ENCODE results near the gene NFKBIE.

NFKBIE gene

DNA sequence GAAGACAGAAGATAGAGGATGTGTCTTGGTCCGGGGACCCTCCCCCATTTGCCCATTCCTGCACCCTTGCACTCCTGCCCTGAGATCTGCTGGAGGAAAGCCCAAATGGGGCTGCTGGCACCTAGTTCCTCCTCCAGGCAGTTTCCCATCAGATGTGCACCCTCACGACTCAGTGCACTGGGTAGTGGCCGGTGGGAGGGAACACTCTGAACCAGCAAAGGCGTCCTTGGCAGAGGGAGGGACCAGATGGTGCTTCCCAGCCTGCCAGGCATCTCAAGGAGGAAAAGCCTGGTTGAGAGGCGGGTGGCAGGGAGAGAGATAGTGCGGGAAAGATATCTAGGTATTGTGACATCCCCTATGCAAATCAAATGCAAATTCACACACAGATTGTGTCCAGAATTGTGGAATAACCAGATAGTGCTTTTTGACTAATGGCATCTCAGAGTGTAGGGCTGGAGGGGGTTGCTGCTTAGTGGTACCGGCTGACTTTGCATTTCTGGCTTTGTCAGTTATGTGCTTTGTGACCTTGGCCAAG lies 24.4 kb upstream of the NFKBIE start:
- TF ChIP-seq, protein P1, sequence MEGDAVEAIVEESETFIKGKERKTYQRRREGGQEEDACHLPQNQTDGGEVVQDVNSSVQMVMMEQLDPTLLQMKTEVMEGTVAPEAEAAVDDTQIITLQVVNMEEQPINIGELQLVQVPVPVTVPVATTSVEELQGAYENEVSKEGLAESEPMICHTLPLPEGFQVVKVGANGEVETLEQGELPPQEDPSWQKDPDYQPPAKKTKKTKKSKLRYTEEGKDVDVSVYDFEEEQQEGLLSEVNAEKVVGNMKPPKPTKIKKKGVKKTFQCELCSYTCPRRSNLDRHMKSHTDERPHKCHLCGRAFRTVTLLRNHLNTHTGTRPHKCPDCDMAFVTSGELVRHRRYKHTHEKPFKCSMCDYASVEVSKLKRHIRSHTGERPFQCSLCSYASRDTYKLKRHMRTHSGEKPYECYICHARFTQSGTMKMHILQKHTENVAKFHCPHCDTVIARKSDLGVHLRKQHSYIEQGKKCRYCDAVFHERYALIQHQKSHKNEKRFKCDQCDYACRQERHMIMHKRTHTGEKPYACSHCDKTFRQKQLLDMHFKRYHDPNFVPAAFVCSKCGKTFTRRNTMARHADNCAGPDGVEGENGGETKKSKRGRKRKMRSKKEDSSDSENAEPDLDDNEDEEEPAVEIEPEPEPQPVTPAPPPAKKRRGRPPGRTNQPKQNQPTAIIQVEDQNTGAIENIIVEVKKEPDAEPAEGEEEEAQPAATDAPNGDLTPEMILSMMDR (conservative IDR thresholded peaks at IDR 0.05; ENCODE audit: low read depth) = no peak
- POLR2A ChIA-PET (ENCODE audit: low non-redundant PET) = no interaction called here
- CTCF ChIA-PET = interaction anchor here (0.6 to 0.7 kb wide), 3 partner anchors 9 to 77 kb away, joined by 3 to 4 read pairs (median 3); no protein-coding TSS in a partner anchor
- DNase-seq (ENCODE audit: low spot score) = no peak
- H3K27ac ChIP-seq = no peak overlapping the region

DNA sequence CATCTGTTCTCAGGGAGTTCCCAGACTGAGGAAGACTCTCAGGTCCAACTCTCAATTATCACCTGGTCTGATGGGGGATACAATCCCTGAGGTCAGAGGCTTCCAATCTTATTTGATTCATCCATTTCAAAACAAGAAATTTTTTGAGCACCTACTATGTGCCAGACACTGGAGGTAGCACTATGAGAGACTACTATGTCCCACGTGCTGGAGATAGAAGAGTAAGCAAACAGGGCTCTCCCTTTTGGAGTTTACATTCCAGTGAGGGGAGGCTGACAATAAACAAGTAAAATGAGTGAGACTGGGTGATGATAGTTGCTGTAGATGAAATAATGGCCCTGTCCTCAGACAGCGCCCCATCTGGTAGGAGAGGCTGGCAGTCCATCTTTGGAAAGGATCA lies 21.4 kb upstream of the NFKBIE start:
- POLR2A ChIA-PET (ENCODE audit: low non-redundant PET) = no interaction called here
- DNase-seq (ENCODE audit: low spot score) = no peak
- TF ChIP-seq, protein P1 (conservative IDR thresholded peaks at IDR 0.05; ENCODE audit: low read depth) = no peak
- H3K27ac ChIP-seq = no peak overlapping the region
- CTCF ChIA-PET = no interaction called here

DNA sequence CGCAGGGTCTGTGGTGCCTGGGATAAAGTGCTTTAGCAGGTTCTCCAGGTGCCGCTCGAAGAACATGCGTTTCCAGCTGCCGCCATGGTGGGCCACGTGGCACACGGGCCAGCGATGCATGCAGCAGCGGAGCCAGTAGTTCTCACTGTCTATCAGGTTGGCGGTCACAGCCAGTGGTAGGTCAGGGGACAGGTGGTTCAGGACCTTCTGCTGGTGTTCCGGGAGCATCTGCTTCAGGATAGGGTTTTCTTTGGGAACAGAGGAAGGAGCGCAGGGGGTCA lies 20.9 kb upstream of the NFKBIE start:
- ChIA-PET POLR2A (ENCODE audit: low non-redundant PET) (no interaction called here), CTCF (no interaction called here)
- H3K27ac ChIP-seq = no peak overlapping the region
- DNase-seq (ENCODE audit: low spot score) = no peak
- TF ChIP-seq, protein P1 (conservative IDR thresholded peaks at IDR 0.05; ENCODE audit: low read depth) = no peak

DNA sequence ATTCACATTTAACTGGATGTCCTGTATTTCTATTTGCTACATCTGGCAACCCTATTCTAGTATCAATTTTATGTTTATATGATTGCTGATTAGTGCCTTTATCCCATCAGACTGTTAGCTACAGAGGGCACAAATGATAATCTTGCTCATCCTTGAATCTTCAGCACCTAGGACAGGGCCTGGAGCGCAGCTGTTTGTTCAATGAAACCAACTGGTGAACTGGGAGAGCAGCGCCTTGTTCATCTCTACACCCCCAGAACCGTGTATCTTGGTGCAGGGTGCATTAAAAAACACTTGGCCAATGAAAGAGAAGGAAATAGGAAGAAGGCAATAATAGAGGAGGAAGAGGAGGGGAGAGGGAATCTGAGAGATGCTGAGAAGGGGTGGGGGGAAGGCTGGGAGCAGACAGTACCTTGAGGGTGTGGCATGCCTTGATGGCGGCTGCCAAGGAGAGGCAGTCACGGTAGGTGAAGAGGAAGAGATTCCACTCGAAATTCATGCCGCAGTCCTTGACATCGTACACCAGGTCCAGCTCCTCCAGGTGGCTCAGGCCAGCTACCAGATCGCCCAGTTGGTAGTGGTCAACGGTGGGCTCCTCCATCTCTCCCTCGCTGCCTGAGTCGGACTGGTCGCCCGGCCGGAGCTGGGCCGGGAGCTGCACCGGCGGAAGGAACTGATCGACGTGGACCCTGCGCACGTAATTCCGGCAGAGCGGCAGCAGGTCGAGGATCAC lies 20.4 kb upstream of the NFKBIE start:
- DNase-seq (ENCODE audit: low spot score) = no peak
- ChIA-PET CTCF (no interaction called here), POLR2A (ENCODE audit: low non-redundant PET) (interaction anchor here (0.7 kb wide), 1 partner anchor 16 kb away, joined by 10 read pairs; no protein-coding TSS in a partner anchor)
- TF ChIP-seq, protein P1 (conservative IDR thresholded peaks at IDR 0.05; ENCODE audit: low read depth) = no peak
- no peak overlapping the region for H3K27ac ChIP-seq

DNA sequence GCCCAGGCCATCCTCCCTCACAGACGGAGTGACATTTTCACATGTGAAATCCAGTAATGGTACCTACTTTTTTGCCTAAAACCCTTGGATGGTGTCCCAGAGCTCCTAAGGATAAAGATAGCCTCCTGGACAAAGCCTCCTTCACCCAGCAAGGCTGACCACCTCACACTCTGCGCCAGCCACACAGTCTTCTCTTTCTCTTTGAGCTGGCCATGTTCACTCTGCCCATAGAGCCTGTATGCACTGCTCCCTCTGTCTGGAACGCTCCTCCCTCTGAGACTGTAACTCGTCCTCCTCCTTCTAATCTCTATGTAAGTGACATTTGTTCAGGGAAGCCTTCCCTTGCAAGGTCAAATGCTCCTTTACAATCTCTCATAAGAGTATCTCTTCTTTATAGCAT lies 19.5 kb upstream of the NFKBIE start:
- ChIA-PET POLR2A (ENCODE audit: low non-redundant PET) (no interaction called here), CTCF (interaction anchor here (0.6 kb wide), 1 partner anchor 1206 kb away, joined by 3 read pairs; no protein-coding TSS in a partner anchor)
- no peak for DNase-seq (ENCODE audit: low spot score)
- TF ChIP-seq, protein P1 (conservative IDR thresholded peaks at IDR 0.05; ENCODE audit: low read depth) = no peak
- no peak overlapping the region for H3K27ac ChIP-seq

DNA sequence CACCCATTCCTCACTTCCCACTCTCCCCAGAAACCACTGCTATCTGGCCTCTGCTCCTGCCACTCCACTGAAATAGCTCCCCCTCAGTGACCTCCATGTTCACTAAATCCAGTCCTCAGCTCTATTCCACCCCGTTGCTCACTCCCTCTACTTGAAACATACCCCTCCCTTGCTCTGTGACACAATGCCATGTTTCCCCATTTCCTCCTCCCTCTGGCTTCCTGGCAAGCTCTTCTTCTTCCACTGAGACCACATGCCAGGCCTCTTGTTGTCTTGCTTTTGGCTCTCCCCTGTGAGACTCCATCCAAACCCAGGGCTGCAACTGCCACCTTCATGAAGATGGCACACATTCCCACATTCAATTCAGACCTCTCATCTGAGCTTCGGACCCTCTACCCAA lies 18.8 kb upstream of the NFKBIE start:
- no peak for DNase-seq (ENCODE audit: low spot score)
- ChIA-PET POLR2A (ENCODE audit: low non-redundant PET) (no interaction called here), CTCF (interaction anchor here (0.6 kb wide), 3 partner anchors 54 to 1205 kb away, joined by 3 to 5 read pairs (median 3); no protein-coding TSS in a partner anchor)
- TF ChIP-seq, protein P1 (conservative IDR thresholded peaks at IDR 0.05; ENCODE audit: low read depth) = no peak
- H3K27ac ChIP-seq = no peak overlapping the region

Measured in RWPE1 (cell line).